H9 (cell line): ENCODE results near the gene KRTAP6-1. TPM values are rescaled to one million over a fixed set of nuclear protein-coding genes. Genes with fewer than 3 reads are reported as not detected.

Experiments used
- DNase-seq: peaks from one replicate; pipeline ENCODE4 v3.0.0-alpha.2; 2017
- H2AFZ ChIP-seq: one replicate; pipeline ENCODE4 v1.6.1; 2013; ENCODE audit warnings: mild to moderate bottlenecking, low read length, control low read depth, moderate library complexity
- H2AK5ac ChIP-seq: 2 replicates; pipeline ENCODE4 v1.6.1; 2013; ENCODE audit warnings: low read length, control low read depth, mixed read lengths; ENCODE audit not compliant: insufficient read length
- H2BK120ac ChIP-seq: one replicate; pipeline ENCODE4 v1.6.1; 2013; ENCODE audit warnings: low read depth, mild to moderate bottlenecking, low read length, control low read depth, inconsistent platforms; ENCODE audit not compliant: poor library complexity, severe bottlenecking
- H2BK12ac ChIP-seq: 2 replicates; pipeline ENCODE4 v1.6.1; 2013; ENCODE audit warnings: low read length, control low read depth, mixed read lengths, low read depth; ENCODE audit not compliant: insufficient read length
- H2BK15ac ChIP-seq: 2 replicates; pipeline ENCODE4 v1.6.1; 2013; ENCODE audit warnings: low read depth, low read length, control low read depth
- H2BK20ac ChIP-seq: one replicate; pipeline ENCODE4 v1.6.1; 2013; ENCODE audit warnings: low read depth, mild to moderate bottlenecking, low read length, control low read depth, inconsistent platforms; ENCODE audit not compliant: poor library complexity, severe bottlenecking
- H2BK5ac ChIP-seq: 2 replicates; pipeline ENCODE4 v1.6.1; 2013; ENCODE audit warnings: low read length, control low read depth, mixed read lengths; ENCODE audit not compliant: insufficient read length
- H3K14ac ChIP-seq: 2 replicates; pipeline ENCODE4 v1.6.1; 2013; ENCODE audit warnings: low read length, control low read depth; ENCODE audit not compliant: insufficient read depth
- H3K18ac ChIP-seq: 2 replicates; pipeline ENCODE4 v1.6.1; 2013; ENCODE audit warnings: low read depth, mild to moderate bottlenecking, mixed read lengths, low read length, control low read depth; ENCODE audit not compliant: insufficient read length
- H3K23ac ChIP-seq: 2 replicates; pipeline ENCODE4 v1.6.1; 2013; ENCODE audit warnings: low read length, control low read depth, mixed read lengths, low read depth; ENCODE audit not compliant: insufficient read length
- H3K23me2 ChIP-seq: 2 replicates; pipeline ENCODE4 v1.6.1; 2013; ENCODE audit warnings: low read depth, mild to moderate bottlenecking, mixed read lengths, low read length, control low read depth; ENCODE audit not compliant: insufficient read length, poor library complexity, severe bottlenecking
- H3K27ac ChIP-seq: 2 replicates; pipeline ENCODE4 v1.5.1; 2013; ENCODE audit warnings: low read length, control low read depth, mixed read lengths, low read depth; ENCODE audit not compliant: insufficient read length
- H3K27me3 ChIP-seq: 2 replicates; pipeline ENCODE4 v1.6.1; 2013; ENCODE audit warnings: low read length, control low read depth, inconsistent platforms; ENCODE audit not compliant: insufficient read depth
- H3K4ac ChIP-seq: 2 replicates; pipeline ENCODE4 v1.6.1; 2013; ENCODE audit warnings: low read depth, mild to moderate bottlenecking, control low read depth, inconsistent platforms, low read length, moderate library complexity
- H3K4me1 ChIP-seq: 2 replicates; pipeline ENCODE4 v1.6.1; 2013; ENCODE audit warnings: low read length, control low read depth, inconsistent platforms; ENCODE audit not compliant: insufficient read depth
- H3K4me2 ChIP-seq: 2 replicates; pipeline ENCODE4 v1.6.1; 2013; ENCODE audit warnings: low read length, control low read depth, mixed read lengths; ENCODE audit not compliant: insufficient read length, insufficient read depth
- H3K56ac ChIP-seq: 2 replicates; pipeline ENCODE4 v1.6.1; 2013; ENCODE audit warnings: low read depth, mild to moderate bottlenecking, mixed read lengths, low read length, control low read depth; ENCODE audit not compliant: insufficient read length
- H3K79me1 ChIP-seq: 2 replicates; pipeline ENCODE4 v1.6.1; 2013; ENCODE audit warnings: low read depth, mild to moderate bottlenecking, moderate library complexity, low read length, control low read depth, inconsistent platforms; ENCODE audit not compliant: insufficient read depth, poor library complexity, severe bottlenecking
- H3K79me2 ChIP-seq: 2 replicates; pipeline ENCODE4 v1.6.1; 2013; ENCODE audit warnings: low read length, control low read depth, inconsistent platforms; ENCODE audit not compliant: insufficient read depth
- H3K9ac ChIP-seq: 2 replicates; pipeline ENCODE4 v1.6.1; 2013; ENCODE audit warnings: low read length, control low read depth, mixed read lengths; ENCODE audit not compliant: insufficient read length; ENCODE audit errors: extremely low read depth
- H3K9me3 ChIP-seq: one replicate; pipeline ENCODE4 v1.6.1; 2013; ENCODE audit warnings: low read depth, low read length, inconsistent platforms; ENCODE audit not compliant: control insufficient read depth
- H3T11ph ChIP-seq: one replicate; pipeline ENCODE4 v1.6.1; 2013; ENCODE audit warnings: mild to moderate bottlenecking, low read length, control low read depth, inconsistent platforms
- H4K20me1 ChIP-seq: one replicate; pipeline ENCODE4 v1.6.1; 2013; ENCODE audit not compliant: control insufficient read depth, insufficient read length, insufficient read depth
- H4K5ac ChIP-seq: 2 replicates; pipeline ENCODE4 v1.6.1; 2013; ENCODE audit warnings: low read depth, mild to moderate bottlenecking, mixed read lengths, low read length, control low read depth; ENCODE audit not compliant: insufficient read length
- H4K8ac ChIP-seq: replicated peaks from 2 replicates; pipeline ENCODE4 v1.6.1; 2013; ENCODE audit warnings: low read length, control low read depth, mixed read lengths, low read depth; ENCODE audit not compliant: insufficient read length
- H4K91ac ChIP-seq: 2 replicates; pipeline ENCODE4 v1.6.1; 2013; ENCODE audit warnings: low read depth, mild to moderate bottlenecking, moderate library complexity, mixed read lengths, low read length, control low read depth; ENCODE audit not compliant: insufficient read length
- H3K27ac Mint-ChIP-seq, 3 experiments: 2 replicates in 2 of 3; 3 replicates in 1 of 3; pipeline ENCODE4 v1.8.0; 2020 to 2021; ENCODE audit warnings: mixed read lengths in 3 of 3, mild to moderate bottlenecking in 1 of 3, moderate library complexity in 1 of 3
- H3K27me3 Mint-ChIP-seq: 2 replicates; pipeline ENCODE4 v1.8.0; 2021; ENCODE audit warnings: low read depth, mild to moderate bottlenecking, moderate library complexity, mixed read lengths
- H3K36me3 Mint-ChIP-seq, 3 experiments: 2 replicates in 2 of 3; 3 replicates in 1 of 3; pipeline ENCODE4 v1.8.0; 2020 to 2021; ENCODE audit warnings: low read depth in 3 of 3, mixed read lengths in 3 of 3; ENCODE audit not compliant: insufficient read depth in 1 of 3
- H3K4me1 Mint-ChIP-seq, 2 experiments: 2 replicates each; pipeline ENCODE4 v1.8.0; 2020; ENCODE audit warnings: mixed read lengths in 2 of 2
- H3K4me3 Mint-ChIP-seq, 2 experiments: 2 replicates in 1 of 2; 3 replicates in 1 of 2; pipeline ENCODE4 v1.8.0; 2020 to 2021; ENCODE audit warnings: mild to moderate bottlenecking in 2 of 2, mixed read lengths in 2 of 2, moderate library complexity in 1 of 2
- H3K9me3 Mint-ChIP-seq, 2 experiments: 2 replicates in 1 of 2; 3 replicates in 1 of 2; pipeline ENCODE4 v1.8.0; 2020; ENCODE audit warnings: mild to moderate bottlenecking in 2 of 2, mixed read lengths in 2 of 2, moderate library complexity in 1 of 2
- WGBS: extraction: QIAGEN DNeasy Blood & Tissue Kit; methylation state at CpG from one replicate; pipeline ENCODE4 v1.1.7; 2013; ENCODE audit warnings: missing lambda C conversion rate, low lambda C conversion rate, mixed read lengths; ENCODE audit not compliant: insufficient read length; ENCODE audit errors: extremely low coverage; 5-methylcytosine and 5-hydroxymethylcytosine counted together
- total RNA-seq: library from RNA; stranded (reverse); gene quantifications from 2 replicates; pipeline ENCODE4 v1.2.1, GENCODE V29; 2021
- TF ChIP-seq, protein P1 (sequence below): fragments of 200-600 bp; sonication (generic); conservative IDR thresholded peaks from 3 replicates; pipeline ENCODE4 v1.8.0; 2021; ENCODE audit warnings: antibody characterized with exemption, mild to moderate bottlenecking

Gene KRTAP6-1
- total RNA-seq, 1 experiment from 2014 or later: not detected

- Histone ChIP-seq H2BK120ac (no peak within 1 kb of the TSS), H2BK15ac (no peak within 1 kb of the TSS), H3K27me3 (no peaks in the 10 kb centered on the region), H3K27ac (no peak within 1 kb of the TSS), H3K79me2 (no peaks in the 10 kb centered on the region), H3K4me1 (no peaks in the 10 kb centered on the region), H4K20me1 (no peaks in the 10 kb centered on the region), H2BK12ac (no peak within 1 kb of the TSS), H4K8ac (no peak within 1 kb of the TSS), H3K4ac (no peak within 1 kb of the TSS), H3K23ac (no peak within 1 kb of the TSS), H2AFZ (no peak within 1 kb of the TSS), H3K4me2 (no peak within 1 kb of the TSS), H2AK5ac (no peak within 1 kb of the TSS), H3K9ac (no peak within 1 kb of the TSS), H4K91ac (no peak within 1 kb of the TSS), H3K14ac (no peak within 1 kb of the TSS), H3K56ac (no peak within 1 kb of the TSS), H3T11ph (no peak within 1 kb of the TSS), H4K5ac (no peak within 1 kb of the TSS), H3K18ac (no peak within 1 kb of the TSS), H3K79me1 (no peaks in the 10 kb centered on the region), H2BK20ac (no peak within 1 kb of the TSS), H3K9me3 (no peaks in the 10 kb centered on the region), H2BK5ac (no peak within 1 kb of the TSS), H3K23me2 (no peaks in the 10 kb centered on the region)
- Mint-ChIP-seq H3K9me3 (peaks cover 0 to 26% of the 10 kb centered on the region in 2 experiments; a peak in 2 of 5 replicates), H3K4me1 (no peaks in the 10 kb centered on the region), H3K27ac (no peak within 1 kb of the TSS), H3K36me3 (peaks cover 0 to 10% (median 0%) of the 10 kb centered on the region in 3 experiments; a peak in 1 of 7 replicates), H3K4me3 (no peak within 1 kb of the TSS), H3K27me3 (no peaks in the 10 kb centered on the region)
- TF ChIP-seq, protein P1, sequence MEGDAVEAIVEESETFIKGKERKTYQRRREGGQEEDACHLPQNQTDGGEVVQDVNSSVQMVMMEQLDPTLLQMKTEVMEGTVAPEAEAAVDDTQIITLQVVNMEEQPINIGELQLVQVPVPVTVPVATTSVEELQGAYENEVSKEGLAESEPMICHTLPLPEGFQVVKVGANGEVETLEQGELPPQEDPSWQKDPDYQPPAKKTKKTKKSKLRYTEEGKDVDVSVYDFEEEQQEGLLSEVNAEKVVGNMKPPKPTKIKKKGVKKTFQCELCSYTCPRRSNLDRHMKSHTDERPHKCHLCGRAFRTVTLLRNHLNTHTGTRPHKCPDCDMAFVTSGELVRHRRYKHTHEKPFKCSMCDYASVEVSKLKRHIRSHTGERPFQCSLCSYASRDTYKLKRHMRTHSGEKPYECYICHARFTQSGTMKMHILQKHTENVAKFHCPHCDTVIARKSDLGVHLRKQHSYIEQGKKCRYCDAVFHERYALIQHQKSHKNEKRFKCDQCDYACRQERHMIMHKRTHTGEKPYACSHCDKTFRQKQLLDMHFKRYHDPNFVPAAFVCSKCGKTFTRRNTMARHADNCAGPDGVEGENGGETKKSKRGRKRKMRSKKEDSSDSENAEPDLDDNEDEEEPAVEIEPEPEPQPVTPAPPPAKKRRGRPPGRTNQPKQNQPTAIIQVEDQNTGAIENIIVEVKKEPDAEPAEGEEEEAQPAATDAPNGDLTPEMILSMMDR: no peak
- DNase-seq: no peak
- no CpG with 5 or more reads among the region's 4 CpGs for WGBS
Observed at GRCh38 chr21:30592140-30592539, 21.6 kb downstream of the KRTAP6-1 start, which contains the start of gene KRTAP6-3. Gene KRTAP6-3, plus strand, starts transcription at chr21:30592440. Its CDS starts 6 bp downstream, at chr21:30592446.
